Measurements from ENCODE around the gene SP1. TPM values are rescaled to one million over a fixed set of nuclear protein-coding genes. Genes with fewer than 3 reads are reported as not detected.
A peak's percentile ranks its signal among the peaks of the same experiment; 100 is the strongest.
"Not testable (repeated sequence)": the region's sequence is repeated elsewhere in the genome, so short reads cannot be mapped to it uniquely, and the experiment has no call there.

SP1 gene
- total RNA-seq, 4 donors from 2014 or later, result 56.1 to 83.4 (median 67.8) TPM

DNA sequence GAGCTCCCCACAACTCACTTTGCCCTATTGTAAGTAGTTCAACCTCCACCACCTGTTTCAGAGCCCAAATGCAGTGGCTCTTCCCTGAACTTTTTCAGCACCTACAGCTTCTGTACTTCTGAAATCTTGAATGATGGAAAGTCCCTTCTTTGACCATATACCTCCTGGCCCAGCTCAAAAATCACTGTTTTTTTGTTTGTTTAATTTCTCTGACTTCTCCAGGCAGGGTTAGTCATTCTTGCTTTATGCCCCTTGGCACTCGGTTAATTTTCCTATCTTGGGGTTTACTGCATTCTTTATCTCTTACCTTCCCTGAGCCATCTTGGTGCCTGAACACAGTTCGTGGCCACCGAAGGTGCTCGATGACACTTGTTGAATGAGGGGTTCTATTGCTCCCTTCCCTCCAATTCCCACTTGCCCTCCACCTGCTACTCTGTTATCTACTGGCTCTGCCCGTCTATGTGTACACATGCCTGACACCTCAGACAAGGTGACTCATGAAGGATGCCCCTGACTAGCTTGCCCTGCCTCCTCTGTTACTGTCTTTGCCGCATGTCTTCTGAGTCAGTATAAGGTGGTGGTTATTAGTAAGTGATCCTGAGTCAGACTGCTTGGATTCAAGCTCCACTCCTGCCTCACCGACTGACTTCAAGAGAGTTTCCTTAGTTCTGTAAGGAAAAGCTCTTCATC lies 48.1 kb downstream of the SP1 start:
- H3K27ac ChIP-seq, result peak overlapping the region in 1 of 4 donors; percentile 54
- H3K36me3 ChIP-seq, result no peaks in the 10 kb centered on the region
- DNase-seq, result peak in 1 of 3 donors; percentile 75
- no peaks in the 10 kb centered on the region for H3K27me3 ChIP-seq
- H3K4me1 ChIP-seq, result no peaks in the 10 kb centered on the region
- H3K4me3 ChIP-seq, result no peak overlapping the region
- no peaks in the 10 kb centered on the region for H3K9me3 ChIP-seq
- peak in 1 of 2 donors; percentile 23 for TF ChIP-seq POLR2A (IDR thresholded peaks at IDR 0.05)
- no peak for TF ChIP-seq CTCF (IDR thresholded peaks at IDR 0.05)

GRCh38 chr12:53428741-53429140 lies 48.8 kb downstream of the SP1 start:
- Histone ChIP-seq H3K4me1 (no peaks in the 10 kb centered on the region), H3K27ac (peak overlapping the region in 1 of 4 donors; percentile 35), H3K9me3 (no peaks in the 10 kb centered on the region), H3K27me3 (no peaks in the 10 kb centered on the region), H3K4me3 (no peak overlapping the region), H3K36me3 (no peaks in the 10 kb centered on the region)
- DNase-seq, result no peak
- no peak for TF ChIP-seq POLR2A (IDR thresholded peaks at IDR 0.05)
- no peak for TF ChIP-seq CTCF (IDR thresholded peaks at IDR 0.05)

DNA sequence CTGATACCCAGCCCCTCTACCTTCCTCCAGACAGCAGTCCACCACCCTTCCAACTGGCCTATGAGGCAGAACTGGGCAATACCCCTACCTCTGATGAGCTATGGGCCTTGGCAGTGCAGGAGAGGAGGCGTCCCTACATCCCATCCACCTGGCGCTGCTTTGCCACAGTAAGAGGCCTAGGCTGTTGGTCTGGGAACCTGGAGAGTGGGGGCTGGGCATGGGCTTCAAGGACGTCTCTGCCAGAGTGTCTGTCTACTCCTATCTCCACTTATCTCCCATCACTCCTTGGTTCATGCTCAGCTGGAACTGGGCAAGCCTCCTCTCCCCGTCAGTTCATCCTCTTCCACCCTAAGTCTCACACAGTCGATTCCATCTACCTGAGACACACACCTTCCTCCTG lies 50.1 kb downstream of the SP1 start:
- no peak overlapping the region for H3K27ac ChIP-seq
- DNase-seq, result no peak
- no peaks in the 10 kb centered on the region for H3K9me3 ChIP-seq
- H3K27me3 ChIP-seq, result no peaks in the 10 kb centered on the region
- no peaks in the 10 kb centered on the region for H3K4me1 ChIP-seq
- TF ChIP-seq CTCF (IDR thresholded peaks at IDR 0.05) (no peak), POLR2A (IDR thresholded peaks at IDR 0.05) (no peak)
- H3K4me3 ChIP-seq, result no peak overlapping the region
- H3K36me3 ChIP-seq, result no peaks in the 10 kb centered on the region

DNA sequence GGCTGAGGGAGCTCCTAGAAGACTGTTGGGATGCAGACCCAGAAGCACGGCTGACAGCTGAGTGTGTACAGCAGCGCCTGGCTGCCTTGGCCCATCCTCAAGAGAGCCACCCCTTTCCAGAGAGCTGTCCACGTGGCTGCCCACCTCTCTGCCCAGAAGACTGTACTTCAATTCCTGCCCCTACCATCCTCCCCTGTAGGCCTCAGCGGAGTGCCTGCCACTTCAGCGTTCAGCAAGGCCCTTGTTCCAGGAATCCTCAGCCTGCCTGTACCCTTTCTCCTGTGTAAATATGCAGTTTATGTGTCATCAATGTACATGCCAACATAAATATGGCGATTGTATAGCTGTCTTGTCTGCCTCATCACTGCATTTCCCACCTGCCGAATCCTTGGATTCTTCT lies 51.2 kb downstream of the SP1 start:
- peak in 1 of 3 donors; percentile 9 for DNase-seq
- H3K9me3 ChIP-seq, result no peaks in the 10 kb centered on the region
- no peak overlapping the region for H3K27ac ChIP-seq
- H3K27me3 ChIP-seq, result no peaks in the 10 kb centered on the region
- no peaks in the 10 kb centered on the region for H3K4me1 ChIP-seq
- TF ChIP-seq POLR2A (IDR thresholded peaks at IDR 0.05), result no peak
- no peak for TF ChIP-seq CTCF (IDR thresholded peaks at IDR 0.05)
- H3K4me3 ChIP-seq, result no peak overlapping the region
- no peaks in the 10 kb centered on the region for H3K36me3 ChIP-seq

DNA sequence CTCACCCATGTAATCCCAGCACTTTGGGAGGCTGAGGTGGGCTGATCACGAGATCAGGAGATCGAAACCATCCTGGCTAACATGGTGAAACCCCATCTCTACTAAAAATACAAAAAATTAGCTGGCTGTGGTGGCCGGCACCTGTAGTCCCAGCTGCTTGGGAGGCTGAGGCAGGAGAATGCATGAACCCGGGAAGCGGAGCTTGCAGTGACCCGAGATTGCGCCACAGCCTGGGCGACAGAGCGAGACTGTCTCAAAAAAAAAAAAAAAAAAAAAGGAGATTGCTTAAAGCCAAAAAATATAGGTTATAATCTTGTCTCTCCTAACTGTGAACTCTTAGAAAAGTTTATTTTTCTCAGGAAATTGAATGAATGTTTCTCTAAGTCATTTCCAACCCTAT lies 55.4 kb downstream of the SP1 start:
- not testable (repeated sequence) for H3K4me1 ChIP-seq, H3K9me3 ChIP-seq, H3K36me3 ChIP-seq, H3K4me3 ChIP-seq, H3K27me3 ChIP-seq, H3K27ac ChIP-seq
- peak in 1 of 3 donors; percentile 18 for DNase-seq

GRCh38 chr12:53439582-53439981 lies 59.6 kb downstream of the SP1 start:
- H3K36me3 ChIP-seq, H3K27me3 ChIP-seq, H3K9me3 ChIP-seq, DNase-seq, H3K4me3 ChIP-seq, H3K27ac ChIP-seq: not testable (repeated sequence)
- peaks cover 0 to 11% (median 5%) of the 10 kb centered on the region in 4 donors for H3K4me1 ChIP-seq
